SHP77 (cell line): ENCODE results near the gene AP1B1.

Experiments
- DNase-seq, 2 experiments: peaks; one replicate each; lab custom pipeline; 2025; lab: John Stamatoyannopoulos, UW

Gene AP1B1

DNA sequence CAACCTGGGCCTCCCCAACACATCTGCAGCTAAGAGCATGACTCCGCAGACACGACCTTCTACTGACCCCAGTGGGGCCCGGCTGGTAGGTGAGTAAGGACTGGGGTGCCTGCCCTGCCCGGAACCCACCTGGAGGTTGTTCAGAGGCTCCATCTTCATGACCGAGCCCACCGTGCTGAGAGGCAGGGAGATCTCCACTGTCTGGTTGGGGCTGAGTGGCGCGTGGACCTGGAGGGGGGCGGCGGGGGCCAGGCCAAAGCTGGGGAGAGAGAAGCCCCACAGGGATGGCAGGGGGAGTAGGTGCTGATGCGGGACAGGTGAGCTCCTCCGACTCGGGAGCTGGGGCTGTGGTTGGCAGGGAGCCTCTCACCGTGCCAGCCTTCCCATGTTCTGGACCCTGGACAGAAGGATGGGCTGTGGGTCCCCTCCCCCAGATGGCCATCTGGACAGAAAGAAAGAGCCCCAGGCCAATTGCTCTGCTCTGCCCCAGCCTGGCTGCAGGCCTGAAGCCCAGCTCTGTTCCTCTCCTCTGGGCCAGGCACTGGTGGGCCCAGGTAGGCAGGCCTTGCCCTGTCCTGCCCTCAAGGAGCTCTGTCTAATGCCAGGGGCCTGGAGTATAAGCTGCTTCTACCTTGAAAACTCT, 56.6 kb downstream of the AP1B1 start:
- DNase-seq = no peak

DNA sequence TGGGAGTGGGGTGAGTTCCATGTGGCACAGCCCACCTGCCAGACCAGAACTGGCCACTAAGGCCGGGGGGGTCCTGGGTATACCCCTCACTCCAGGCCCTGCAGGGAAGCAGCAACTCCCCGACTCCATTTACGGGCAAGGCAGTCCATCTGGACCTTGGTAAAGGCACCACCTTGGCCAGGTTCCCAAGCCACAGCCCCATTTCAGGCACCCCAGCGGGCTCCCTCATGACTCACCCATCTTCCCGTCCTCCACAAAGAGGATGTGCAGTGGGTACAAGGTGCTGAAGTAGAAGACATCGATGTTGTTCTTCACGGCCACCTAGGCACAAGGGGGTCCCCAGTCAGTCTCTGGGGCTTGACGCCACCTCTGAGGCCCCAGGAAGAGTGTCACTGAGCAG, 57.2 kb downstream of the AP1B1 start:
- DNase-seq = no peak

DNA sequence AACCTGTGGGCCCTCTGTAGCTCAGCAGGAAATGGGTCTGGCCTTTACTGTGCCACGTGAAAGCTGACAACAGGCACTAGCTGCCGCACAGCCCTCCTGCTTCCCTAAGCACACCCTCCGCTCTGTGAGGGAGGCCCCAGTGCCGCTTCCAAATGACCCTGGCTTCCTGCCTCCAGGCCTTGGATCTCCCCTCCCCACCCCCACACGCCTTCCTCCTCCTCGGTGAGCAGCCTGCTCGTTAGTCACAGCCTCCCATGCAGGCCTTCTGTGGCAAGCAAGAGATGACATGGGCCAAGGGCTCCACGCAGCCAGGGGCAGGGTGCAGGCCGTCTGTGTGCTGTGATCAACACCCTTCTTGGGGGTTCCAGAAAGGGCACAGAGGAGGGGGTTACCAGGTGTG, 57.6 kb downstream of the AP1B1 start:
- no peak for DNase-seq

DNA sequence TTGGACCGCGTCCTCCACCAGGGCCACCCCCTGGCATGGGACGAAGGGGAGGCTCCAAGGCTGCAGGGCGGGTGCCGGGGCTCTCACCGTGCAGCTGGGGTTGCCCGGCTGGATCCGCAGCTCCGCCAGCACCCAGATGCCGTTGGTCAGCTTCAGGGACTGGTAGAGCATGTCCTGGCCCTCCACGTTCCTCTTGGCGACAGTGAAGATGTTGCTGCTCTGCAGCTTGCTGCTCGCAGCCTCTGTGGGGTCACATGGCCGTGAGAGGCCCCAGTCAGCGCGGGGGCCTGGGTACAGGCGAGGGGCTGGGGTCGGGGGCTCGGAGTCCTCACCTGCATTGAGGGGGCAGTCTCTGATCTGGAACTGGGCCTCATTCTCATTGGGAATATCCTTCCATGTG, 58.1 kb downstream of the AP1B1 start:
- no peak for DNase-seq

DNA sequence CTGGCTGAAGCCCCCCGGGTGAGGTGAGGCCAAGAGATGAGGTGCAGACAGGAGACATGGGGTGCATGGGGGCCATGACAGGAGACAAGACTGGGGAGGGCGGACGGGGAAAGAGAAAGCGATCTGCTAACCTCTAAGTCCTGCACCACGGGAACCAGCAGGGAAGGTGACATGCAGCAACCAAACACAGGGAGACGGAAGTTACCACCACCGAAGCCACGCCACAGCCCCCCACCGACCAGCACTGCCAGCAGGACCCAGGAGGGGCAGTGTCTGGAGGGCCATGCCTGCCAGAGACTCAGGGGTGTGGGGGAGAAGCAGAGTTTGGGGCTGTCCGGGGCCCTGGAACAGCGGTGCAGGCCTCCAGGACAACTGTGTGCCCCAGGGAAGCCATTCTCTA, 58.8 kb downstream of the AP1B1 start:
- no peak for DNase-seq

- peak in 1 of 2 experiments; percentile 58 for DNase-seq
Measured at GRCh38 chr22:29328566-29329500, 59.5 kb downstream of the AP1B1 start.

DNA sequence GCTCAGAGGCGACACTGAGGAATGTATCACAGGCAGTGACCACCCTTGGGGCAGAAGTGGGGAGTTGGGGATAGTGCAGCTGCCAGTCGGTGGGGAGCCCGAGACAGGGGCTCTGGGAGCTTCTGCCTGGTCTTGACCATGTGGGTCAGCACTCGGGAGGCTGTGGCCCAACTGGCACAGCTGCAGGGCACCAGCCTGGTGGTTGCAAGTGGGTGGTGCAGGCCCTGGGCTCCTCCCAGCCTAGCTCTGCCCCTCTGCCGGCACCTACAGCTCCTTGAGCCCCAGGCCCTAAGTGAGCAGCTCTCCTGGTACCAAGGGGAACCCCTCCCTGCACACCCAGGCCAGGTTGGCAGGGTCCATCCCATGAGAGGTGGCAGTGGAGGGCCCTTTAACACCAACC, 60.3 kb downstream of the AP1B1 start:
- no peak for DNase-seq

DNA sequence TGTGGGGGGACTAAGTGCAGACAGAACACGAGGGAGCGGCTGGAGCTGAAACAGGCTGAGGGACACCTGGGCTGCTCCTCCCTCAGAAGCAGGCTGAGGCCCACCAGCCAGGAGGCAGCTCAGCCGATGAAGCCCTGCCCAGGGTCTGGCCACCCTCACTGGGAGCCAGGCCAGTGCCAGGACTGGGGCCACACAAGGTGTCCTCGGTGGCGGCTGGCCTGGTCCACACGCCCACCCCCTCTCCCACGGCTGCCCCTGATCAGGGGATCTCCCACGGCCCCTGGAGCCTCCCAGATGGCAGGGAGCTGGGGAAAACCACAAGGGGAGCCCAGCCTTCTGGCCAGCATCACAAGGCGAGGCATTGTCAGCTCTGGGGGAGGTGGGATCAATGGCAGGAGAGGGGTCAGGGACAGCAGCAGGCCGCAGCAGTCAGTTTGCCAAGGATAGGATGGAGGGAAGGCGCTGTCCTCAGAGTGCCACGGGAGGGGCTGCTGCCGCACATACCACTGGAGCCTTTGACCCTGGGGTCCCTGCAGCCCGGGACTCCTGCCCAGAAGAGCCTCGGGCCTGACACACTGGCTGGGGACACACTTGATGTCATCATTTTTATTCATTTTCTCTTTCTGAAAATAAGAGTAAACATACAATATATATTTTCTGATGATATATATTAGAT, 61.1 kb downstream of the AP1B1 start:
- DNase-seq = no peak

DNA sequence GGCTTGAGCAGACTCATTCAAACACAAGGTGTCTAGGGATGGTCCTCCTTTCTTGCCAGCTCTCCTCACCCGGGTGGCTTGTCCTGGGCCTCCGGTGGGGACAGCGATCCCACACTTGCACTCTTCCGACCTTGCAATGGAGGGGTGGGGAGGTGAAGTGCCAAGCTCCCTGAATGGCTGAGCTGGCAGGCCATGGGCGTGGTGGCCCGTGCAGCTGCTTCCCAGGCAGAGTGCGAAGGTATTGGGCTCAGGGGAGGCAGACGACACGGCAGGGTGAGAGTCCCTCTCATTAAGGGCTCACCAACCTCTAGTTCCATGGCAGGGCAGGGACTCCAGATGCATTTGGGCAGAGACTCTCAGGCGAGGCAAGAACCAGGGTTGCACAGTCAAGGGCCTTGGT, 61.9 kb downstream of the AP1B1 start:
- no peak for DNase-seq

DNA sequence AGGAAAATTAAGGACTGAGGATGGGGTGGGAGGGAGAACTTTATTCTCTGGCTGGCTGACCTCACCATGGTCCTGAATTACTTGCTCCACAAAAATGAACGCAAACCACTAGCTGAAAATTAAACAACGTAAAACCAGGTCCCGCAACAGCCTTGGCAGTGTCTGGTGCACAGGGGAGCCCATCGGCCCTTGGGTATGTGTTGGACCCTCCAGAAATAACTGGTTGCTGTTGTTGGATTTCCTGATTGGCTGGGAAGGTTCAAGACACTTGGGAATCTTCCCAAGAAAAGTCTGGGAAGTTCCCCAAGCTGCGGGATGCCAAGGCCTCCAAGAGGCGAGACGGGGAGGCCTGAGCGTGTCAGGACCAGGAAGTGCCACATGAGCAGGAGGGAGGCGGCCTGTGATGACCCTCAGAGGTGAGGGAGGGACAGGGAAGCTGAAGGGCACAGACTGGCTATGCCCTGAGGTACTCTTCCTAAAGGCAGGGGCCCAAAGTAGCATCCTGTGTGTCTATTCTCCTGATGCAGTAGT, 62.5 kb downstream of the AP1B1 start:
- DNase-seq = no peak

DNA sequence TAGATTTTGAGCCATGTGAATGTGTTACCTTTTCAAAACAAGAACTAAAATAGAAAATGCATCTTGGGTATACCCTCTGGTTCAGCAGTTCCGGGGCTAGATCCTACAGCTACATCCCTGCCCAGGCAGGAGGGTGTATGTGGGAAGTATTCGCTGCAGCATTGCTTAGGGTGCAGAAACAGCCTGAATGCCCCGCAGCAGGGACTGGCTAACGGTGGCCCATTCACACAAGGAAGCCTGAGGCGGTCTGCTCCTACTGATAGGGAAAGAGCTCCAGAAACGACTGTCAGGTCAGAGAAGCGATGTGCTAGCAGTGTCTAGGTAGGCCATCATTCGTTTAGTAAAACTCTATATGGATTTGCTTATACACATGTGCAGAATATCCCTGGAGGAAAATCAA, 63.0 kb downstream of the AP1B1 start:
- DNase-seq = no peak

DNA sequence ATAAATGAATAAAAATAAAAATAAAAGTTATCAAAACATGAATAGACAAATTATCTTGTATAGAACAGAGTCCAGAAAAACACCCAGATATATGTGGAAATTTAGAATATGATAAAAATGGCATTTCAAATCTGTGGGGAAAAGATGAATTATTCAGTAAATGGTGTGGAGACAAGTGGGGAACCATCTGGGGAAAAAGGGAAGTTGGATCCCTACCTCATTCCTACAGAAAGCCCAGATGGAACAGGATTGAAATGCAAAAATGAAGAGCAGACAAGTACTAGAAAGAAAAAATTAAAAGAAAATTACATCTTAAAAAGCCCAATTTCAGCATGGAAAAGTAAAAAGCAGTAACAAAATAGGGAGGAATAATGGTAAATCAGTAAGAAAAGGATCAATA, 64.7 kb downstream of the AP1B1 start:
- DNase-seq = no peak

DNA sequence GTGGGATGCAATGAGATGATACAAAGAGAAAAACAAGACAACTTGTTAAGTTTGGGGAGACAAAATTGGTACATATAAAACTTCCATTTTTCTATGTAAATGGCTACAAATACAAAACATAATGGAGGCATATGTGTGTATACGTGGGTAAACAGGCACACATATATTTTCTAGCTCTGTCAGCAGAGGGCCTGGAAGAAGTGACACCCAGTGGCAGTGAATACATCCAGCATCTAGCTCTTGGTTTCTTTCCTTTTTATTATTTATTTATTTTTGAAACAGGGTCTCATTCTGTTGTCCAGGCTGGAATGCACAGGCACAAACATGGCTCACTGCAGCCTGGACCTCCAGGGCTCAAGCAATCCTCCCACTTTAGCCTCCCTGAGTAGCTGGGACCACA, 67.8 kb downstream of the AP1B1 start:
- DNase-seq = no peak

- no peak for DNase-seq
Measured at GRCh38 chr22:29319072-29319471, 69.3 kb downstream of the AP1B1 start.

DNA sequence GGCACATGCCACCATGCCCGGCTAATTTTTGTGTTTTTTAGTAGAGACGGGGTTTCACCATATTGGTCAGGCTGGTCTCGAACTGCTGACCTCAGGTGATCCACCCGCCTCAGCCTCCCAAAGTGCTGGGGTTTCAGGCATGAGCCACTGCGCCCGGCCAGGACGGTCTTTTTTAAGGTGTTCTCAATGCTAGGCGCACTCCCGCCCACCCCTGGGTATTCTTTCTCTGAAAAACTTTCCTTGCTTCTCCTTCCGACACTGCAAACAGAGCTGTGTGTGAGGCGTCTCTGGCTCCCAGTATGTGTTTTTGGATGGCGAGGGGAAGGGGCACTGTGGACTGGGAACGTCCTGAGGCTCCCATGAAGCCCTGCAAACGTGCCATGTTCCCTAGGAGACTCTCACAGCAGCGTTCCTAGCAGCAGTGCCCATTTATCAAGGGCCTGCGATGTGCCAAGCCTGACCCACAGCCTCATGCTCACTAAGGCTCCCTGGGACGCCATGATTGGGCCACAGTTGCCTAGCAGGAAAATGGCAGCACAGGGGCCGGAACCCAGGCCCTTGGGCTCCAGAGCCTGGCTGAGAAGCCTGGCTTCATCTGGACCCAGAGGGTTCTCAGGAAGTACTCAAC, 70.4 kb downstream of the AP1B1 start:
- no peak for DNase-seq

DNA sequence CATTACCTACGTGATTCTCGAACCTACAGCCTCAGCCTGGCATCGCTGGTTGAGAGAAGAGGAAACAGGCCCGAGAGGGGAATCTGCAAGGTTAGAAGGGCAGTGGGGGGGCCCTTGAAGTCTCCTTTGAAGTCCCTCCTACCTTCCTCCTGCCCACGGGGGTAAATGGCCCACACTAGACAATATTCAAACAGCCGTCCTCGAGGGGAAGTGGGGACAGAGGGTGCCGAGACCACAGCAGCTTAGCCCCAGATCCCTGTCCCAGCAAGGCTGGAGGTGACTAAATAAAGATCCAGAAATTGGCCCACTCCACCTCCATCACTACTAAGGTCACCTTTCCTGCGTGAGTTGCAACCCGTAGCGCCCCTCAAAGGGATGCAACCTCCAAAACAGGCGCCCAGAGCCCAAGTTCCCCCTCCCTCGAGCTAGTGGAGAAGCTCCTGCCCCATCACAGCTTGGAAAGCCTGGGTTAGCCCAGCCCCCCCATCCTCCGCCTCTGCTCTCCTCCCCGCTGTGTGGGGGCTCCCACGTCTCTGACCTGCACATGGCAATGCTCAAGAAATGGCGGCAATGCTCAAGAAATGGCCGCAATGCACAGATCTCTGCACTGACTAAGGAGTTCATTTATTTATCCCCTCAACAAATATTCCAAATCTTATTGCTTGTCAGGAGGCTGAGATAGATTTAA, 72.1 kb downstream of the AP1B1 start:
- no peak for DNase-seq

DNA sequence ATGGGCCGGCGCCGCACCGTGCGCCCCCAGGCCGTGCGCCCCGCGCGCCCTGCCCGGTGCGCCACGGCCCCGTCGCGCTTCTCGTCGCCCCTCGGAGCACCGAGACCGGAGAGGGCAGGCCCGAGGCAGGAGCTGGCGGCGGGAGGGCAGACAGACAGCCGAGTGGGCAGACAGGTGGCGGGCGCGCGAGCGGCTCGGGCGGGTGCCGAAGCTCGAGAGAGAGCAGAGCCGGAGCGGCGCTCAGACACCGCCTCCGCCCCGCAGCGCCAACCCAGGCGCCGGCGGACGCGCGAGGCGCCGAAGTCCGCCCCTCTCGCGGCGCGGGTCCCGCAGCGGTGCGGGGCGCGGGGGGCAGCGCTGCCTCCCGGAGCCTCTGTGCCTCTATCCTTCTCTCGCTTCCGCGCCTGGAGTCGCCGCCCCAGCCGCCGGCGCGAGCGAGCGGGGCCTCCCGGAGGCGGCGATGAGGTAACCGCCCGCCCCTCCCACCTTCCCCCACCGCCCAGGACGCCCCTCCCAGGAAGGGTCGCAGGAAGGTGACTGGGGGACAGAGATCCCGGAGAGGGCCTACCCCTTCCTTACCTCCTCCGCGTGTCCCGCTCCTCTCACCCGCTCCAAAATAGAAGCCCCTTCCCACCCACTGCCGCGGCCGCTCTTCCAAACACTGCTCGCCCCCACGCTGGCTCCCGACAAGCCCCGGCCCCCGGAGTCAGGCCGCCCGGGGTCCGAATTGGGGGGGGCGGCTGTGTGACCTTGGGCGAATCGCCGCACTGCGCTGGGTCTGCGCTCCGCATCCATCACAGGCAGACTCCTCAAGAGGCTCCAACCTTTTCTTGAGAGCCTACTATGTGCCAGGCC, 72.9 kb downstream of the AP1B1 start, which contains the start of gene RASL10A:
Gene RASL10A (minus strand): TSS at position 412 of the 855 bp plus-strand sequence. CDS start 451 bp downstream, outside the sequence.
- DNase-seq = no peak

GRCh38 chr22:29314537-29315285, 73.7 kb downstream of the AP1B1 start:
- DNase-seq = no peak

DNA sequence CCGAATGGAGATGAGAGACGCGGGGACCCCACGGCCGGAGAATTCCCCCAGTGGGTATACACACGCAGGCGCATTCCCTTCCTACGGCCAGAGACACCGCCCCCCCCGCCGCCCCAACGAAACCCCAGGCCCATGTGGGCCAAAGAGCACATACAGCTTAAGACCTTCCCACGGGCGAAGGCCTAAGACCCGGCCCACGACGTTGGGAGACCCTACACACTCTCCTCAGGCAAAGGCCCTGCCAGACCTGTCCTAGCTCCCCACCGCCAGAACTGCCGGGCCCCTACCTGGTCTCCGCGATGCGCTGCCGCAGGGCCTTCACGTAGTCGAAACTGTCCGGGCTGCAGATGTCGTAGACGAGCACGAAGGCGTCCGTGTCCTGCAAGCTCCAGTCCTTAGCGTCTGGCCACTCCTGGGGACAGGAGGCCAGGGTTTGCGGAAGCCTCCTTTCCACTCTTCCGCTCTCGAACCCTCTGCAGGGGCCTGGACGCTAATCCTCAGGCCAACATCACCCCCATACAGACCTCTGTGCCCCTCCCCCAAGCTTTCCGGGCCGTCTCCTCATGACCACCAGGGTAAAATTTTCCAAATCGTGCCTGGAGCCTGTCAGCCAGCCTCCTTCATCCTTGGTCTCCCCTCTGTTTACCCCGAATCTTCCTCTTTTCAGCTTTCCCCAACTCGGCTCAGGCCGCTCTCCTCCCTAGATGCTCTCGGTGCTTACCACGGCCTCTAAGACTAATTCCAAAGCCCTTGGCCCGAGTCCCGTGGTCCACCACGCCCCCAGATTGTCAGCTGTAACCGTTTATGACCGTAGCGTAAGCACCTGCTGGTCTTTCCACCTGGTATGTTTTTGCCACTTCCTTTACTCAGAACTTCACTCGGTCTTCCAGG, 74.5 kb downstream of the AP1B1 start:
- DNase-seq = no peak
